PFSK-1 (cell line): ENCODE results near the gene CARMIL1.

ENCODE experiments used
- FOXP2 ChIP-seq: optimal IDR thresholded peaks from 2 replicates; pipeline ENCODE3; 2011; ENCODE audit warnings: borderline replicate concordance, control low read depth, inconsistent platforms; ENCODE audit not compliant: insufficient read depth; ENCODE audit errors: extremely low read length, extremely low read depth
- POLR2AphosphoS5 ChIP-seq: IDR thresholded peaks from 2 replicates; pipeline ENCODE4 v1.6.1; 2012; ENCODE audit warnings: low read depth, mild to moderate bottlenecking, control low read depth, low read length, moderate library complexity
- SIN3A ChIP-seq: IDR thresholded peaks from 2 replicates; pipeline ENCODE4 v1.6.1; 2012; ENCODE audit warnings: mild to moderate bottlenecking, low read length, moderate library complexity, borderline replicate concordance; ENCODE audit not compliant: insufficient read depth
- TAF1 ChIP-seq: IDR thresholded peaks from 2 replicates; pipeline ENCODE4 v1.6.1; 2012; ENCODE audit warnings: low read length, control low read depth, borderline replicate concordance; ENCODE audit not compliant: insufficient read depth
- TF ChIP-seq, protein P1 (sequence below), 2 experiments: IDR thresholded peaks; 2 replicates each; pipeline versions ENCODE4 v1.6.1 to v1.8.0; 2011 to 2012; ENCODE audit warnings: low read depth in 2 of 2, low read length in 2 of 2, control low read depth in 1 of 2, inconsistent platforms in 1 of 2, mild to moderate bottlenecking in 1 of 2, moderate library complexity in 1 of 2; ENCODE audit not compliant: insufficient read depth in 1 of 2

The CARMIL1 gene

DNA sequence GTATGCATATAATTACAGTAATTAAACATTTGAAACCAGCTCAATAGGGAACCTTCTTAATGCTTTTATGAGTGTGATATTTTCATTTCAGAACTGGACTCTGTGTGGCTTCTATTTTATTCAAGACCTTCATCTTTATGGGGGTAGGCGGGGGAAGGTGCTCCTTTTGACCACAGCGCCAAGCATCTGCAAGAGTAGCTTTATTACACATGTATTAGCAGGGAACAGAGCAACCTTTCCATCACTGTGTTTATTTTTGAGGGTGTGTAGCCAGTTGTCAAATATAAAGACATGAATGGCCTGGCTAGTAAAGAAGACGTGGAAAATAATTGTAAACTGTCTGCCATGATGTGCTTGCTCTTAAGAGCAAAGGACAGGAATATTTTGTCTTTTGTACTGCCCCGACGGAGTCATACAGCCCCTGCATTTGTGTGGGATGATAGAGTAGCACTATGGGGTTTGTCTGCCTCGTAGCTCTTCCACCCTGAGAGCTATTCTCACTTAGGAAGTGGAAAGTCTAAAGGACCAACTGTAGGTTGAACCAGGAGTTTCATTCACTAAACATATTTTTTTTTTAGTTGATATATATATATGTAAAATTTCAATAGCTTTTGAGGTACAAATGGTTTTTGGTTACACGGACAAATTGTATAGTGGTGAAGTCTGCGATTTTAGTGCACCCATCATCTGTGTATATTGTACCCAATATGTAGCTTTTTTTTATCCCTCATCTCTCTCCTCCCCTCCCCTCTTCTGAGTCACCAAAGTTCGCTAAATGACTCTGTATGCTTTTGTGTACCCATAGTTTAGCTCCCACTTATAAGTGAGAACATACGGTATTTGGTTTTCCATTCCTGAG is 91.2 kb downstream of the CARMIL1 start:
- TF ChIP-seq FOXP2 (no peak), TAF1 (no peak)

DNA sequence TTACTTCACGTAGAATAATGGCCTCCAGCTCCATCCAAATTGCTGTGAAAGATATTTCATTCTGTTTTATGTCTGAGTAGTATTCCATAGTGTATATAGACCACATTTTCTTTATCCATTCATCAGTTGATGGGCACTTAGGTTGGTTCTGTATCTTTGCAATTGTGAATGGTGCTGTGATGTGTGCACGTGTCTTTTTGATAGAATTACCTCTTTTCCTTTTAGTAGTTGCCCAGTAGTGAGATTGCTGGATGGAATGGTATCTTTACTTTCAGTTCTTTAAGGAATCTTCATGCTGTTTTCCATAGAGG is 91.8 kb downstream of the CARMIL1 start:
- no peak for TF ChIP-seq FOXP2
- no peak for TF ChIP-seq SIN3A
- TF ChIP-seq TAF1 = no peak
- TF ChIP-seq, protein P1, sequence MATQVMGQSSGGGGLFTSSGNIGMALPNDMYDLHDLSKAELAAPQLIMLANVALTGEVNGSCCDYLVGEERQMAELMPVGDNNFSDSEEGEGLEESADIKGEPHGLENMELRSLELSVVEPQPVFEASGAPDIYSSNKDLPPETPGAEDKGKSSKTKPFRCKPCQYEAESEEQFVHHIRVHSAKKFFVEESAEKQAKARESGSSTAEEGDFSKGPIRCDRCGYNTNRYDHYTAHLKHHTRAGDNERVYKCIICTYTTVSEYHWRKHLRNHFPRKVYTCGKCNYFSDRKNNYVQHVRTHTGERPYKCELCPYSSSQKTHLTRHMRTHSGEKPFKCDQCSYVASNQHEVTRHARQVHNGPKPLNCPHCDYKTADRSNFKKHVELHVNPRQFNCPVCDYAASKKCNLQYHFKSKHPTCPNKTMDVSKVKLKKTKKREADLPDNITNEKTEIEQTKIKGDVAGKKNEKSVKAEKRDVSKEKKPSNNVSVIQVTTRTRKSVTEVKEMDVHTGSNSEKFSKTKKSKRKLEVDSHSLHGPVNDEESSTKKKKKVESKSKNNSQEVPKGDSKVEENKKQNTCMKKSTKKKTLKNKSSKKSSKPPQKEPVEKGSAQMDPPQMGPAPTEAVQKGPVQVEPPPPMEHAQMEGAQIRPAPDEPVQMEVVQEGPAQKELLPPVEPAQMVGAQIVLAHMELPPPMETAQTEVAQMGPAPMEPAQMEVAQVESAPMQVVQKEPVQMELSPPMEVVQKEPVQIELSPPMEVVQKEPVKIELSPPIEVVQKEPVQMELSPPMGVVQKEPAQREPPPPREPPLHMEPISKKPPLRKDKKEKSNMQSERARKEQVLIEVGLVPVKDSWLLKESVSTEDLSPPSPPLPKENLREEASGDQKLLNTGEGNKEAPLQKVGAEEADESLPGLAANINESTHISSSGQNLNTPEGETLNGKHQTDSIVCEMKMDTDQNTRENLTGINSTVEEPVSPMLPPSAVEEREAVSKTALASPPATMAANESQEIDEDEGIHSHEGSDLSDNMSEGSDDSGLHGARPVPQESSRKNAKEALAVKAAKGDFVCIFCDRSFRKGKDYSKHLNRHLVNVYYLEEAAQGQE (IDR thresholded peaks at IDR 0.05; ENCODE audit: insufficient read depth in 1 of 2, low read depth in 2 of 2, low read length in 2 of 2) = no peak
- no peak for TF ChIP-seq POLR2AphosphoS5

DNA sequence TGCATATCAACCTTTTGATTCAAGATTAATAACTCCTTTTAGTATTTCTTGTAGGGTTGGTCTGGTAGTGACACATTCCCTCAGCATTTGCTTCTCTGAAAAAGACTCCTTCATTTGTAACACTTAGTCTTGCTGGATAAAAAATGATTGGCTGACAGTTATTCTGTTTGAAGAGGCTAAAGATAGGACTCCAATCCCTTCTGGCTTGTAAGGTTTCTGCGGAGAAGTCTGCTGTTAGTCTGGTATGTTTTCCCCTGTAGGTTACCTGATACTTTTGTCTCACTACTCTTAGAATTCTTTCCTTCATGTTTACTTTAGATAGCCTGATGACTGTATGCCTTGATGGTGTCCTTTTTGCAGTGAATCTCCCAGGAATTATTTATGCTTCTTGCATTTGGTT is 96.0 kb downstream of the CARMIL1 start:
- TF ChIP-seq TAF1 (no peak), POLR2AphosphoS5 (no peak), SIN3A (no peak), FOXP2 (no peak)
- TF ChIP-seq, protein P1 (IDR thresholded peaks at IDR 0.05; ENCODE audit: insufficient read depth in 1 of 2, low read depth in 2 of 2, low read length in 2 of 2) = no peak

DNA sequence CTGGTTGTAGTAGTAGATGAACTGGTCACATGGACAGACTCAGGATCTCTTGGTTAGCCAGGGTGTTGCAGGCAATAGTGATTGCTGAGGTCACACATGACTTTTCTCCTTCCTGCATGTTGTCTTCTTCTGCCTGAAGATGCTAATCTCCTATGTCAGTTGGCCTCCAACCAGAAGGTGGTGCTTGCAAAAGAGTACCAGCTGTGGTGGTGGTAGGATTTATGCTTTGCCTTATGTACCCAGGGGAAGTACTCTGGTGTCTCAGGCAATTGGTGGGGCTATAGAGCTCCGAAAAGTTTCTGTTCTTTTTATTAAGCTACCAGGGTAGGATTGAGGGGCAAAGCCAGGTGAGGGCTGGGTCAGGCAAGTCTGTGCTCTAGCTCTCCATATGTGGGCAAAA is 98.5 kb downstream of the CARMIL1 start:
- no peak for TF ChIP-seq FOXP2

DNA sequence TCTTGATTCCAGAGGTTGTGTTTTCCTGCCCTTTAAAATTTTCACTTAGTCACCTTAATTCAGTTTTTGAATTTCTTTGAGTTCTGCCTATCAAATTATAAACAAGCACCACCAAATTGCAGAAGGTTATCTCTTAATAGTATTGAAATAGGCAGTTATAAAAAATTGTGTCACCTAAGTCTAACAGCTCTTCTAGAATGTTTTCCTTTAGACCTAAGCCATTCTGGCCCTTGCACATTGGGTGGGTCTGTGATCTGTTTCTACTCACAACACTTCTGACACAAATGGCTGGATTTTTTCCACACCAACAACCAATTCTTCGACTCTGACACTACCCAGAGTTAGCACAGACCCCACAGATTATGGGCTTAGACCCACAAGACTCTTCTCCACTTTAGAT is 101.9 kb downstream of the CARMIL1 start:
- TF ChIP-seq SIN3A = no peak
- no peak for TF ChIP-seq FOXP2
- TF ChIP-seq POLR2AphosphoS5 = no peak
- TF ChIP-seq TAF1 = no peak
- TF ChIP-seq, protein P1 (IDR thresholded peaks at IDR 0.05; ENCODE audit: insufficient read depth in 1 of 2, low read depth in 2 of 2, low read length in 2 of 2) = no peak

DNA sequence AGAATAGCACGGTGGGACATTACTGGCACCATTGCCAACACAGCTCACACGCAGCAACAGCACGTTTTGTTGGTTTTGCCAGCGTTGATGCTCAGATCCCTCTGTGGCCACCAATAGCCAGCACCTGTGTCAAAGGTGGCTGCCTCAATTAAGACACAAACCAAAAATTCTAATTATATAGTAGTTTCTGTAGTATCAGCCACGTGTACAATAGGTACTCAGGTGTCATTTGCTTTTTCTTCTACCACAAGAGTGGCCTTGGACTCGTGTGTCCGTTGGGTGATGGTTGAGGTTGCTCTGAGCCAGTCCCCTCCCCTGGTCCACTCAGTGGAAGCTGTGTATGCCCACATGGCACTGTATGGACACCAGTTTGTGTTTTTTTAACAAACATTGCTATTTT is 105.1 kb downstream of the CARMIL1 start:
- TF ChIP-seq SIN3A (no peak), TAF1 (no peak), POLR2AphosphoS5 (no peak), FOXP2 (no peak)
- TF ChIP-seq, protein P1 (IDR thresholded peaks at IDR 0.05; ENCODE audit: insufficient read depth in 1 of 2, low read depth in 2 of 2, low read length in 2 of 2) = no peak
